Lower leg skin (tissue), 3 donors: Measurements from ENCODE around the gene UBA6.

ENCODE experiments used
- CTCF ChIP-seq, 3 donors: fragments of 450-650 bp; IDR thresholded peaks; one replicate each; pipeline ENCODE4 v1.5.1; 2016; ENCODE audit warnings: antibody characterized with exemption in 3 of 3, mild to moderate bottlenecking in 3 of 3, moderate library complexity in 2 of 3
- POLR2A ChIP-seq, 2 donors: fragments of 450-650 bp; IDR thresholded peaks; one replicate each; pipeline ENCODE4 v1.6.1; 2016 to 2017; ENCODE audit warnings: antibody characterized with exemption in 2 of 2, mild to moderate bottlenecking in 1 of 2, moderate library complexity in 1 of 2

GRCh38 chr4:67697860-67698687 lies 2.9 kb downstream of the UBA6 start:
- TF ChIP-seq CTCF (IDR thresholded peaks at IDR 0.05), result no peak
- no peak for TF ChIP-seq POLR2A (IDR thresholded peaks at IDR 0.05)
